Measurements from ENCODE around the gene RNF5.
A peak's percentile ranks its signal among the peaks of the same experiment; 100 is the strongest.

RNF5 gene

DNA sequence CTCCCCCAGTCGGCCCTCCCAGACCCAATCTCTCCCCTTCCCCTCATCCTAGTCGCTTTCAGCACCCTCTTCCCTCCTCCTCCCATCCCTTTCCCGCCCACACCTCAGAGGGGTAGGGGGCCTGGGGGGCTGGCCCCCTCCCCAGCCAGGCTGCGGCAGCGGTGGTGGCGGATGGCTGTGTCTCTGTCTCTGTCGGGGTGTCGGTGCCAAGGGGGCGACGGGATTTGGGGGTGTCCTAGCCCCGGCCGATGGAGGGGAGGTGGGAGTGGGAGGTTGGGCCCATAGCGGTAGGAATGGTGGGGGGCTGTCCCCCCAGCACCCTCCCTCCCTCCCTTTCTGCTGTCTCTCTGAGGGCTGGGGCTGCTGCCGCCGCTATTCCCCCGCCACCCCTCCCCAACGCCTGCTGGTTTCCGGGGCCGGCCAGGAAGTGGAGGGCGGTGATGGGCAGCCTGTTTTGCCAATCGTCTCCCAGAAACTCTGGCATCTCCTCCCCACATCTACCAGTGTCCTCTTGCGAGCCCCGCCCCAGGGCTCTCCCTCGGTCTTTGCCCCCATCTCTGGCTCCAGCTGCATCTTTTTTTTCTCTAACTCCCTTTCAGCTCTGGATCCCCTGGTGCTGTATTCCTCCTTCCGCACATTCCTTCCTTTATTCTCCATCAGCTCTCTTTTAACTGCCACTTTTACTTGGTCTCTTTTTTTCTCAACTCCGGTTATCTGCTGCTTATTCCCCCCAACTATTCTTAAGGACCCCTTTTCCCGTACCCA lies 2.3 kb upstream of the RNF5 start, which contains the start of gene AGPAT1:
AGPAT1 (minus strand) TSS at position 374 of the 765 bp plus-strand sequence. CDS start 4,588 bp downstream, outside the sequence.
- TF ChIP-seq, protein P1, sequence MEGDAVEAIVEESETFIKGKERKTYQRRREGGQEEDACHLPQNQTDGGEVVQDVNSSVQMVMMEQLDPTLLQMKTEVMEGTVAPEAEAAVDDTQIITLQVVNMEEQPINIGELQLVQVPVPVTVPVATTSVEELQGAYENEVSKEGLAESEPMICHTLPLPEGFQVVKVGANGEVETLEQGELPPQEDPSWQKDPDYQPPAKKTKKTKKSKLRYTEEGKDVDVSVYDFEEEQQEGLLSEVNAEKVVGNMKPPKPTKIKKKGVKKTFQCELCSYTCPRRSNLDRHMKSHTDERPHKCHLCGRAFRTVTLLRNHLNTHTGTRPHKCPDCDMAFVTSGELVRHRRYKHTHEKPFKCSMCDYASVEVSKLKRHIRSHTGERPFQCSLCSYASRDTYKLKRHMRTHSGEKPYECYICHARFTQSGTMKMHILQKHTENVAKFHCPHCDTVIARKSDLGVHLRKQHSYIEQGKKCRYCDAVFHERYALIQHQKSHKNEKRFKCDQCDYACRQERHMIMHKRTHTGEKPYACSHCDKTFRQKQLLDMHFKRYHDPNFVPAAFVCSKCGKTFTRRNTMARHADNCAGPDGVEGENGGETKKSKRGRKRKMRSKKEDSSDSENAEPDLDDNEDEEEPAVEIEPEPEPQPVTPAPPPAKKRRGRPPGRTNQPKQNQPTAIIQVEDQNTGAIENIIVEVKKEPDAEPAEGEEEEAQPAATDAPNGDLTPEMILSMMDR (IDR thresholded peaks at IDR 0.05; ENCODE audit: low read depth, low read length, missing control alignments): no peak
- H3K27me3 ChIP-seq (replicated peaks): no peaks in the 10 kb centered on the region
- DNase-seq: peak; percentile 99
- H3K4me3 ChIP-seq (ENCODE audit: low read depth, low read length): peak within 1 kb of the TSS; percentile 95
- H3K27ac ChIP-seq: peak within 1 kb of the TSS; percentile 88
- in situ Hi-C loops (cut with HindIII; ENCODE audit: low pct_ligation_motif_present, low sequenced_read_pairs): no loop called here
- peaks cover 7% of the 10 kb centered on the region for H3K36me3 ChIP-seq (replicated peaks)

DNA sequence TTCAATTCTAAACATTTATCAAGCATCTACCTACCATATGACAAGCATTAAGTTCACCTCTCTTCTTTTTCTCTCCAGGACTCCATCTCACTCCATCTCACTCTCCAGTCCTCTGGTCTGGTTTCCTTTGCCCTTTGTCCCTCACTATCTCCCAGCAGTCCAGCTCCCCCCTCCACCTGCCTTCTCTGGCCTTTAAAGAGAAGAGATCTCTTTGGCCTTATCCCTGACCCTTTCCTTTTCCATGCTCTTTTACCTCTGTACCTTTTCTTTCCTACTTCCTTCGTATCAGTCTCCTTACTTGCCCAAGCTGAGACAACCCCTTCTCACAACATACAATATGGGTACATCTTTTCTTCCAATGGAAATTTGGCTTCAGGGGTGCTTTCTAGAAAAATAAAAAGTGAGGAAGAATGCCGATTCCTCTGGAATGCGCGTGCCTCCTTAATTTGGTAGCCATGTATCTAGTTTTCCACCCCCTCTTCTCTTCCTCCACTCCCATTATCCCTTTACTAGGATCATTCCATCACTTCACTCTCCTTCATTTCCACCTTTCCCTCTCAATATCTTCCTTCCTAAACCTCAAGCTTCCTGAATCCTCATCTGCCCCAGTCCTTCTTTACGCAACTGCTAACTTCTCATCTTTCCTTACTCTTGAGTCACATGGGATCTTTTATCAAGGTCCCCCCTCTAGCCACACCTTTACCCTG lies 1.6 kb upstream of the RNF5 start:
- DNase-seq: no peak
- H3K27ac ChIP-seq: peak overlapping the region; percentile 88

DNA sequence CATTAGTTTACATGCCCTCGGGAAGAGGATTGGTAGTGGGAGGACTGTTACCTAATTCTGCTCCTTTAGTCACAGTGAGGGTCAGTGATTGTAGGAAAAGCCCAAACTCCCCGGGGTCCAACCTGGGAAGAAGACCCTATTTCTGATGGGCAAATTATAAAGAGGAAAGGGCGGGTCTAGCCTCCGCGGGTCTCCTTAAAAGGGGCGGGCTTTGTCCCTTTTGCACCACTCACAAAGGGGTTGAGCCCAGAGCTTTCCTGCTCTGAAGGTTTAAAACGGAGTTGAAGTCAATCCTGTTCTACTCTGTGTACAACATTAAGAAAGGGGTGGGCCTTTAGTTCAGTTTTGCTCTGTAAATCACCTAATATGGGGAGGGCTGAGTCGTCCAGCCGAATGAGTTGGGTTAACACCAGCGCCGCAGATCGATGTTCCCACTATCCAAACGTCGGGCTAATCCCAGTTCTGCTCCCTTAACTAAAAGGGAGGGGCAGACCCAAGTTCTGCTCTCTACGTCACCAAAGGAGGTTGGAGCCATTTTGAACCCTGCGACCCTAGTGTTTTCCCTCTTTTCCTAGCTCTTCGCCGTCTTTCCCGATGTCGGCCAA lies 920 bp upstream of the RNF5 start:
- Histone ChIP-seq H3K27me3 (replicated peaks) (no peaks in the 10 kb centered on the region), H3K27ac (peak overlapping the region; percentile 88), H3K36me3 (replicated peaks) (peaks cover 8% of the 10 kb centered on the region), H3K4me3 (ENCODE audit: low read depth, low read length) (peak overlapping the region; percentile 95)
- DNase-seq: peak; percentile 54
- in situ Hi-C loops (cut with HindIII; ENCODE audit: low pct_ligation_motif_present, low sequenced_read_pairs): no loop called here
- TF ChIP-seq, protein P1 (IDR thresholded peaks at IDR 0.05; ENCODE audit: low read depth, low read length, missing control alignments): no peak

More for the DNA sequence above, 1.6 kb upstream of the RNF5 start:
- Histone ChIP-seq H3K36me3 (replicated peaks) (peaks cover 4% of the 10 kb centered on the region), H3K27me3 (replicated peaks) (no peaks in the 10 kb centered on the region), H3K4me3 (ENCODE audit: low read depth, low read length) (peak overlapping the region; percentile 95)
- TF ChIP-seq, protein P1 (IDR thresholded peaks at IDR 0.05; ENCODE audit: low read depth, low read length, missing control alignments): no peak
- in situ Hi-C loops (cut with HindIII; ENCODE audit: low pct_ligation_motif_present, low sequenced_read_pairs): no loop called here

DNA sequence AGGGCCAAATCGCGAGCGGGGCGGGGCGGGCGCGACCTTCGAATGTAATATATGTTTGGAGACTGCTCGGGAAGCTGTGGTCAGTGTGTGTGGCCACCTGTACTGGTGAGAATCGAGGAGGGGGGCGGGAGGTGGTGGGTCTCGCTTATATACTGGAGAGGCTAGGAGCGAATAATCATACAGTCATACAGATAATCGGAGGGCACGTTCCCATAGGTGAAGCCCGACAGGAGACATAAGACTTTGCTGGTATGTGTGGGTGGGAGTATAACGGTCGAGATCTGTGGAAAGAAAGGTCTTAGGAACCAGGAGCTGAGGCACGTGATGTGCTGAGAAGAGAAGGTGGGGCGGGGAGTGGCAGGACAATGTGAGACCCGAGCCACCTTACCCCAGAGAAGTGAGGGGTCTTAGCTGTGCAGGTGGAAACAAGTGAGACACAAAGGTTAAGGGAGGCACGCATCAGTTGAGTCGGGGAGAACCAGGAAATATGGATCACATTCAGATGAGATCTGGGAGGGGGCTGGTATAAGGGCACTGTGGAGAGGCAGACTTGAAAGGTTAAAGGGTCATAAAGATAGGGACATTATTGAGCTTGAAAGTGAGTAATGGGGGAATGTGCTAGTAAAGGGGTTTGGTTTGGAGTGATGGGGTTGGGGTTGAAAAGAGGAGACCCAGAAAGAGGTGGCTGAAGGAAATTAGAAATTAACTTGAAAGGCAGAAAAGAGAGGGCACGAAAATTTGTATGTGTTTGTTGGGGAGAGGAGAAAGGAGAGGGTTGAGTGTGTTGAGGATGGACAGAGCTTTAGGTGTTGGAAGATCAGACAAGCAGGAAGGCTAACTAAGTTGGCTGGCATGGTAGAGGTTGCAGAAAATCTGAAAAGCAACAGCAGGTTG lies 589 bp downstream of the RNF5 start:
- Histone ChIP-seq H3K4me3 (ENCODE audit: low read depth, low read length) (peak overlapping the region; percentile 95), H3K36me3 (replicated peaks) (peaks cover 23% of the 10 kb centered on the region), H3K27ac (peak overlapping the region; percentile 88), H3K27me3 (replicated peaks) (no peaks in the 10 kb centered on the region)
- in situ Hi-C loops (cut with HindIII; ENCODE audit: low pct_ligation_motif_present, low sequenced_read_pairs): no loop called here
- TF ChIP-seq, protein P1 (IDR thresholded peaks at IDR 0.05; ENCODE audit: low read depth, low read length, missing control alignments): no peak
- DNase-seq: no peak

DNA sequence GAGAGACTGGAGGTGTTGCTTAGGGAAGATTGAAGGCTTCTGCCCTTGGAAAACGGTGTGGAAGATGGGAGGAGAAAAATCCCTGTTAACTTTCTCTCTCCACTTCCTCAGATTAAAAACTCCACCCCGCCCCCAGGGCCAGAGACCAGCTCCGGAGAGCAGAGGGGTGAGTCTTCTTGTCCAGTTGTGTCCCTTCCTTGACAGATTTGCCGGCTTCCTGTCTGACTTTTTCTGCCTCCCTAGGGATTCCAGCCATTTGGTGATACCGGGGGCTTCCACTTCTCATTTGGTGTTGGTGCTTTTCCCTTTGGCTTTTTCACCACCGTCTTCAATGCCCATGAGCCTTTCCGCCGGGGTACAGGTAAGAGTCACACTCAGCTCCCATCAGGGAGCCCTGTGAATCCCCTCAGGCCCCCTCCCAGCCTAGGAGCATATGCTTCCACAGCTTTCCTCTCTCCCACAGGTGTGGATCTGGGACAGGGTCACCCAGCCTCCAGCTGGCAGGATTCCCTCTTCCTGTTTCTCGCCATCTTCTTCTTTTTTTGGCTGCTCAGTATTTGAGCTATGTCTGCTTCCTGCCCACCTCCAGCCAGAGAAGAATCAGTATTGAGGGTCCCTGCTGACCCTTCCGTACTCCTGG lies 1.7 kb downstream of the RNF5 start:
- Histone ChIP-seq H3K4me3 (ENCODE audit: low read depth, low read length) (no peak overlapping the region), H3K27me3 (replicated peaks) (no peaks in the 10 kb centered on the region), H3K36me3 (replicated peaks) (peaks cover 29% of the 10 kb centered on the region), H3K27ac (no peak overlapping the region)
- TF ChIP-seq, protein P1 (IDR thresholded peaks at IDR 0.05; ENCODE audit: low read depth, low read length, missing control alignments): no peak
- in situ Hi-C loops (cut with HindIII; ENCODE audit: low pct_ligation_motif_present, low sequenced_read_pairs): loop anchor here (10.0 kb wide), 1 partner anchor 55 kb away; the partner anchor contains the start of gene ATF6B
- no peak for DNase-seq
